ENCODE data around the gene DNAH6. TPM values are rescaled to one million over a fixed set of nuclear protein-coding genes. Genes with fewer than 3 reads are reported as not detected.

DNAH6 gene
- total and polyA plus RNA-seq, 9 of the 15 experiments (the other 6 are each of a cell fraction or from before 2014, with no cell fraction given): 0.01 to 0.04 (median 0.01) TPM; not detected in 5

DNA sequence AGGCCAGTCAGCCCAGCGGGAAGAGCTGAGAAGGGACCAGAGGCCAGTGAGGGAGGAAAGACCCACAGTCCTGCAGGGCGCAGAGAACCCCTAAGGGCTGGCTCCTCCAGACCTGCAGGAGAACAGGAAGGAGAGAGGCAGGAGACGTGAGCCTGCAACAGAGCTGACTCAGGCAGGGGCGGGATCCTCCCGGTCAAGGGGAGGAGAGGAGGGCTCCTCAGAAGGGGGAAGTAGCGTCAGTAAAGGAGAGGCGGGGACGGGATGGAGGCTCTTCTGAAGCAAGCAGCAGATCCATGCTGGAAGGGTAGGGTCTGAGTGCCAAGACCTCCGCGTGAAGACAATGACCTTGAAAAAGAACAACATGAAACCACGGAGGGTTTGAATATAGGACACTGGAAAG is 313.8 kb downstream of the DNAH6 start (continued):
- TF ChIP-seq CBFB (CRISPR knock-in tag; IDR thresholded peaks at IDR 0.05) (no peak), PTBP1 (IDR thresholded peaks at IDR 0.05; ENCODE audit: low read depth, low read length) (no peak), GABPB2 (CRISPR knock-in tag; conservative IDR thresholded peaks at IDR 0.05) (no peak), BDP1 (IDR thresholded peaks at IDR 0.05; ENCODE audit: insufficient read depth, insufficient read length) (no peak), ZBTB11 (CRISPR knock-in tag; IDR thresholded peaks at IDR 0.05) (0 out of 6 replicates have a peak, but pooled peaks of 1 of the 3 experiments have one; percentile 14), THRA (IDR thresholded peaks at IDR 0.05) (no peak), RUNX1 (IDR thresholded peaks at IDR 0.05; ENCODE audit: low read depth) (no peak), SREBF1 (IDR thresholded peaks at IDR 0.05; ENCODE audit: borderline replicate concordance, low read depth, low read length) (no peak), ETS2 (tag; IDR thresholded peaks at IDR 0.05; ENCODE audit: borderline replicate concordance, poor library complexity, severe bottlenecking) (no peak), ZNF584 (CRISPR knock-in tag; IDR thresholded peaks at IDR 0.05; ENCODE audit: low read depth) (no peak), NKRF (IDR thresholded peaks at IDR 0.05; ENCODE audit: borderline replicate concordance) (no peak), GATA2 (CRISPR knock-in tag; IDR thresholded peaks at IDR 0.05) (no peak), ZKSCAN1 (IDR thresholded peaks at IDR 0.05; ENCODE audit: low read depth, low read length) (no peak)
- TF ChIP-seq, protein P1, sequence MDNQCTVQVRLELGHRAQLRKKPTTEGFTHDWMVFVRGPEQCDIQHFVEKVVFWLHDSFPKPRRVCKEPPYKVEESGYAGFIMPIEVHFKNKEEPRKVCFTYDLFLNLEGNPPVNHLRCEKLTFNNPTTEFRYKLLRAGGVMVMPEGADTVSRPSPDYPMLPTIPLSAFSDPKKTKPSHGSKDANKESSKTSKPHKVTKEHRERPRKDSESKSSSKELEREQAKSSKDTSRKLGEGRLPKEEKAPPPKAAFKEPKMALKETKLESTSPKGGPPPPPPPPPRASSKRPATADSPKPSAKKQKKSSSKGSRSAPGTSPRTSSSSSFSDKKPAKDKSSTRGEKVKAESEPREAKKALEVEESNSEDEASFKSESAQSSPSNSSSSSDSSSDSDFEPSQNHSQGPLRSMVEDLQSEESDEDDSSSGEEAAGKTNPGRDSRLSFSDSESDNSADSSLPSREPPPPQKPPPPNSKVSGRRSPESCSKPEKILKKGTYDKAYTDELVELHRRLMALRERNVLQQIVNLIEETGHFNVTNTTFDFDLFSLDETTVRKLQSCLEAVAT (IDR thresholded peaks at IDR 0.05): no peak
- TF ChIP-seq, protein P2, sequence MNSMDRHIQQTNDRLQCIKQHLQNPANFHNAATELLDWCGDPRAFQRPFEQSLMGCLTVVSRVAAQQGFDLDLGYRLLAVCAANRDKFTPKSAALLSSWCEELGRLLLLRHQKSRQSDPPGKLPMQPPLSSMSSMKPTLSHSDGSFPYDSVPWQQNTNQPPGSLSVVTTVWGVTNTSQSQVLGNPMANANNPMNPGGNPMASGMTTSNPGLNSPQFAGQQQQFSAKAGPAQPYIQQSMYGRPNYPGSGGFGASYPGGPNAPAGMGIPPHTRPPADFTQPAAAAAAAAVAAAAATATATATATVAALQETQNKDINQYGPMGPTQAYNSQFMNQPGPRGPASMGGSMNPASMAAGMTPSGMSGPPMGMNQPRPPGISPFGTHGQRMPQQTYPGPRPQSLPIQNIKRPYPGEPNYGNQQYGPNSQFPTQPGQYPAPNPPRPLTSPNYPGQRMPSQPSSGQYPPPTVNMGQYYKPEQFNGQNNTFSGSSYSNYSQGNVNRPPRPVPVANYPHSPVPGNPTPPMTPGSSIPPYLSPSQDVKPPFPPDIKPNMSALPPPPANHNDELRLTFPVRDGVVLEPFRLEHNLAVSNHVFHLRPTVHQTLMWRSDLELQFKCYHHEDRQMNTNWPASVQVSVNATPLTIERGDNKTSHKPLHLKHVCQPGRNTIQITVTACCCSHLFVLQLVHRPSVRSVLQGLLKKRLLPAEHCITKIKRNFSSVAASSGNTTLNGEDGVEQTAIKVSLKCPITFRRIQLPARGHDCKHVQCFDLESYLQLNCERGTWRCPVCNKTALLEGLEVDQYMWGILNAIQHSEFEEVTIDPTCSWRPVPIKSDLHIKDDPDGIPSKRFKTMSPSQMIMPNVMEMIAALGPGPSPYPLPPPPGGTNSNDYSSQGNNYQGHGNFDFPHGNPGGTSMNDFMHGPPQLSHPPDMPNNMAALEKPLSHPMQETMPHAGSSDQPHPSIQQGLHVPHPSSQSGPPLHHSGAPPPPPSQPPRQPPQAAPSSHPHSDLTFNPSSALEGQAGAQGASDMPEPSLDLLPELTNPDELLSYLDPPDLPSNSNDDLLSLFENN (IDR thresholded peaks at IDR 0.05; ENCODE audit: low read depth in 2 of 2, low read length in 2 of 2): no peak
